ENCODE measurements around the gene EVL.

EVL gene

GRCh38 chr14:100132903-100133510, 67.8 kb downstream of the EVL start:
- DNase-seq, result no peak

- DNase-seq, result no peak
Measured at GRCh38 chr14:100134586-100134985, 69.4 kb downstream of the EVL start.

GRCh38 chr14:100135073-100135472, 69.9 kb downstream of the EVL start:
- DNase-seq, result no peak

GRCh38 chr14:100135784-100136183, 70.6 kb downstream of the EVL start:
- DNase-seq, result no peak

GRCh38 chr14:100137173-100137572, 72.0 kb downstream of the EVL start:
- no peak for DNase-seq

GRCh38 chr14:100138082-100138787, 73.0 kb downstream of the EVL start:
- no peak for DNase-seq

GRCh38 chr14:100138955-100139354, 73.7 kb downstream of the EVL start:
- DNase-seq, result no peak

GRCh38 chr14:100140452-100141078, 75.3 kb downstream of the EVL start:
- no peak for DNase-seq

GRCh38 chr14:100141098-100141497, 75.9 kb downstream of the EVL start:
- DNase-seq, result no peak

GRCh38 chr14:100142073-100143040, 77.1 kb downstream of the EVL start:
- no peak for DNase-seq

- DNase-seq, result no peak
Measured at GRCh38 chr14:100143523-100143922, 78.3 kb downstream of the EVL start.

- DNase-seq, result no peak
Measured at GRCh38 chr14:100143934-100144333, 78.7 kb downstream of the EVL start.

- DNase-seq, result no peak
Measured at GRCh38 chr14:100144645-100144995, 79.4 kb downstream of the EVL start.

- no peak for DNase-seq
Measured at GRCh38 chr14:100144996-100145646, 79.9 kb downstream of the EVL start.

- no peak for DNase-seq
Measured at GRCh38 chr14:100145682-100146464, 80.7 kb downstream of the EVL start.

- no peak for DNase-seq
Measured at GRCh38 chr14:100146531-100147091, 81.4 kb downstream of the EVL start.

GRCh38 chr14:100147181-100147631, 82.0 kb downstream of the EVL start:
- DNase-seq, result peak; percentile 32 to 35

- no peak for DNase-seq
Measured at GRCh38 chr14:100147691-100148464, 82.7 kb downstream of the EVL start.

GRCh38 chr14:100148837-100149731, 83.9 kb downstream of the EVL start:
- DNase-seq, result no peak
